NB4 (cell line): ENCODE results near the gene KRT28.
"Not testable (repeated sequence)": the region's sequence is repeated elsewhere in the genome, so short reads cannot be mapped to it uniquely, and the experiment has no call there.

ENCODE experiments used
- DNase-seq: peaks from one replicate; pipeline ENCODE4 v3.0.0; 2010; ENCODE audit warnings: low read depth
- H3K4me3 ChIP-seq: one replicate; pipeline ENCODE4 v1.5.1; 2011; ENCODE audit warnings: mild to moderate bottlenecking, low read depth, low read length, moderate library complexity
- MYC ChIP-seq: IDR thresholded peaks from 2 replicates; pipeline ENCODE4 v1.6.1; 2011; ENCODE audit warnings: low read depth, low read length
- POLR2A ChIP-seq: IDR thresholded peaks from 2 replicates; pipeline ENCODE4 v1.6.1; 2011; ENCODE audit warnings: mild to moderate bottlenecking; ENCODE audit not compliant: insufficient read length; ENCODE audit errors: extremely low read depth
- TF ChIP-seq, protein P1 (sequence below): IDR thresholded peaks from 2 replicates; pipeline ENCODE4 v1.6.1; 2011; ENCODE audit warnings: low read depth, low read length
- TF ChIP-seq, protein P2 (sequence below): IDR thresholded peaks from one replicate; pipeline ENCODE4 v1.5.1; 2012; ENCODE audit warnings: low read depth, low read length

Gene KRT28

DNA sequence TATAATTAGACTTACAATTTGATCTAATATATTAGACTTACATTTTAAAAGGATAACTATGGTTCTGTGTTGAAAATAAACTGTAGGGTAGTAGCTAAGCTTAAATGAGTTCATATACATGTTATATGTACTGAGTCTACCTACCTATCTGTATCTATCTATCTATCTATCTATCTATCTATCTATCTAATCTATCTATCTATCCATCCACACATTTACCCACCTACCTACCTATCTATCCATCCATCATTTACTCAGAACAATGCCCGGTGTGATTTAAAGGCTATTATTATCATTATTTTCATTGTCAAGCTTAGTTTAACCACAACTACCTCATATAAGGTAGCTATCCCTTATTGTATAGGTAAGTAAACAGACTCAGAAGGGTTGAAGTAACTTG is 15.6 kb upstream of the KRT28 start:
- no peak for TF ChIP-seq MYC

DNA sequence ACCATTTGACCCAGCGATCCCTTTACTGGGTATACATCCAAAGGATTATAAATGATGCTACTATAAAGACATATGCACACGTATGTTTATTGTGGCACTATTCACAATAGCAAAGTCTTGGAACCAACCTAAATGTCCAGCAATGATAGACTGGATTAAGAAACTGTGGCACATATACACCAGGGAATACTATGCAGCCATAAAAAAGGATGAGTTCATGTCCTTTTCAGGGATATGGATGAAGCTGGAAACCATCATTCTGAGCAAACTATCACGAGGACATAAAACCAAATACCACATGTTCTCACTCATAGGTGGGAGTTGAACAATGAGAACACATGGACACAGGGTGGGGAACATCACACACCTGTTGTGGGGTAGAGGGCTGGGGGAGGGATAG is 14.9 kb upstream of the KRT28 start:
- not testable (repeated sequence) for DNase-seq, H3K4me3 ChIP-seq

More for the DNA sequence above, 15.6 kb upstream of the KRT28 start:
- H3K4me3 ChIP-seq: no peak overlapping the region
- no peak for DNase-seq

DNA sequence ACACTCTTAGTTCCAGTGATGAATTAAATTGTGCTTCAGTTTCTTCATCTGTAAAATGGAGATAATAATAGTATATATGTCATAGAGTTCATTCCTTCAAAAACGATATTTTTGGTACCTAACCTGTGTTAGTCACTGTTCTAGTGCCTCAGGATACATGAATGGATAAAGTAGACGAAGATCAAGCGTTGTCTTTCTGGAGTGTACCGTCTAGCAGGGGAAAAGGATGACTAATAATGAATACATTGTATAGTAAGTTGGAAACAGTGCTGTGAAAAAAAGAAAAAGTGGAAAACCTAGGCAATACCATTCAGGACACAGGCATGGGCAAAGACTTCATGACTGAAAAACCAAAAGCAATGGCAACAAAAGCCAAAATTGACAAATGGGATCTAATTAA is 14.0 kb upstream of the KRT28 start:
- no peak for DNase-seq
- H3K4me3 ChIP-seq: no peak overlapping the region
- TF ChIP-seq POLR2A (no peak), MYC (no peak)
- TF ChIP-seq, protein P1, sequence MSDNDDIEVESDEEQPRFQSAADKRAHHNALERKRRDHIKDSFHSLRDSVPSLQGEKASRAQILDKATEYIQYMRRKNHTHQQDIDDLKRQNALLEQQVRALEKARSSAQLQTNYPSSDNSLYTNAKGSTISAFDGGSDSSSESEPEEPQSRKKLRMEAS: no peak
- TF ChIP-seq, protein P2, sequence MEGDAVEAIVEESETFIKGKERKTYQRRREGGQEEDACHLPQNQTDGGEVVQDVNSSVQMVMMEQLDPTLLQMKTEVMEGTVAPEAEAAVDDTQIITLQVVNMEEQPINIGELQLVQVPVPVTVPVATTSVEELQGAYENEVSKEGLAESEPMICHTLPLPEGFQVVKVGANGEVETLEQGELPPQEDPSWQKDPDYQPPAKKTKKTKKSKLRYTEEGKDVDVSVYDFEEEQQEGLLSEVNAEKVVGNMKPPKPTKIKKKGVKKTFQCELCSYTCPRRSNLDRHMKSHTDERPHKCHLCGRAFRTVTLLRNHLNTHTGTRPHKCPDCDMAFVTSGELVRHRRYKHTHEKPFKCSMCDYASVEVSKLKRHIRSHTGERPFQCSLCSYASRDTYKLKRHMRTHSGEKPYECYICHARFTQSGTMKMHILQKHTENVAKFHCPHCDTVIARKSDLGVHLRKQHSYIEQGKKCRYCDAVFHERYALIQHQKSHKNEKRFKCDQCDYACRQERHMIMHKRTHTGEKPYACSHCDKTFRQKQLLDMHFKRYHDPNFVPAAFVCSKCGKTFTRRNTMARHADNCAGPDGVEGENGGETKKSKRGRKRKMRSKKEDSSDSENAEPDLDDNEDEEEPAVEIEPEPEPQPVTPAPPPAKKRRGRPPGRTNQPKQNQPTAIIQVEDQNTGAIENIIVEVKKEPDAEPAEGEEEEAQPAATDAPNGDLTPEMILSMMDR: no peak

DNA sequence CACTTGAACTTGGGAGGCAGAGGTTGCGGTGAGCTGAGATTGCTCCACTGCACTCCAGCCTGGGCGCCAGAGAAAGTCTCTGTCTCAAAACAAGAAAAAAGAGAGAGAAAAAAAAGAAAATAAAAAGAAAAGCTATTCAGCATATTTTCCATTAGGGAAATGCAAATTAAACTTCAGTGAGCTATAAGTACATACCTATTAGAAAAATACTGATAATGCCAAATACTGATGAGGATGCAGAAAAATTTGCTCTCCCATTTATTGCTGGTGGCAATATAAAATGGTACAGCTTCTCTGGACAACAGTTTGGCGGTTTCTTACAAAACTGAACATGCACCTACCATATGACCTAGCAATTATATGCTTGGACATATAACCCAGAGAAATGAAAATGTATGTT is 12.9 kb upstream of the KRT28 start:
- H3K4me3 ChIP-seq: no peak overlapping the region
- TF ChIP-seq POLR2A: no peak
- TF ChIP-seq, protein P2: no peak
- no peak for TF ChIP-seq MYC
- TF ChIP-seq, protein P1: no peak
- no peak for DNase-seq

DNA sequence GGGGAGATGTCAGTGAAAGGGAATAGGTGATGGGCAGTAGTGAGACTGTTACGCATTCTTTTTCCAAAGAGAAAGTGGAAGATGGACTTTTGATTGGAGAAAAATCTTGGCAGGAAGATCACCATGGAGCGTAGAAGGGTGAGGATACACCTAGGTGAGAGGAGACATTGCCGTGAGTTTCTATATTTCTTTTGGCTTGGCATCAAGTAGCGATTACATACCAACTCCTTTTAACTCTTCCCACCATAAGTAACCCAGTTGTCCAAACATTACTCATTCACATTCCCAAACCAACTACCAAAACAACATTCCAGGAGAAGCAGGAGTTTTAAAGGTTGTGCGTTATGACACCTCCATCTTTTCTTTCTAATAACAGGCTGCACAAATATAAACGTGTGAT is 10.7 kb upstream of the KRT28 start:
- no peak for DNase-seq

DNA sequence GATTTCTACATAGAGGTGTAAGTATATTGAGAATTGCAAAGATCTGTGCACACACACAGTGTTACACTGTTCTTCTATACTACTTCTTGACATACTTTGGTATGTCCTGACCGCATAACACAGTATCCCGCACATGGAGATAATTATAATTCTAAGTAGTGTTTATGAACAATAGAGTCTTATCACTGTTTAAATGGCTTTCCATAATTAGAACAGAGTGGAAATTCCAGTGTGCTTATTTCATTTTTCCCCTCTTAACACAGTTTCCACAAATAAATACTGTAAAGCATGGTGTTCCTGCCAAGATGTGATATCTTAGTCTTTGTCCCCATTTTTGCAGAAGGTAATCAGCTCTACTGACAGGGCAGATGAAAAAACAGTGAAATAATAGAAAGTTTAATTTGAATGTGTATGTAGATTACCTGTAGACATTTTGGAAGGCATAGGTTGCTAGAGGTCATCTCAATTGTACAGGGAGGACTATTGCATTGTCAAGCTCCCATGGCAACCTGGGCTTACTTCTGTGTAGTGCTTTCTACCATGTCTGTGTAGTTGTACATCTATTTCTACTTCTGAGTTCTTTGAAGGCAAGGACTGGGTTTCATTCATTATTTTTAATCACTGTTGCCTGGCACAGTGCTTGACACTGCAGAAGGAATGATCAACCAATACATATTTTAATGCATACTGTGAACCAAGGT is 10.1 kb upstream of the KRT28 start:
- DNase-seq: no peak
- TF ChIP-seq, protein P1: no peak
- no peak for TF ChIP-seq POLR2A
- TF ChIP-seq, protein P2: no peak
- TF ChIP-seq MYC: no peak
- no peak overlapping the region for H3K4me3 ChIP-seq

More for the DNA sequence above, 10.7 kb upstream of the KRT28 start:
- no peak overlapping the region for H3K4me3 ChIP-seq
- TF ChIP-seq, protein P2: no peak
- TF ChIP-seq MYC (no peak), POLR2A (no peak)
- TF ChIP-seq, protein P1: no peak

DNA sequence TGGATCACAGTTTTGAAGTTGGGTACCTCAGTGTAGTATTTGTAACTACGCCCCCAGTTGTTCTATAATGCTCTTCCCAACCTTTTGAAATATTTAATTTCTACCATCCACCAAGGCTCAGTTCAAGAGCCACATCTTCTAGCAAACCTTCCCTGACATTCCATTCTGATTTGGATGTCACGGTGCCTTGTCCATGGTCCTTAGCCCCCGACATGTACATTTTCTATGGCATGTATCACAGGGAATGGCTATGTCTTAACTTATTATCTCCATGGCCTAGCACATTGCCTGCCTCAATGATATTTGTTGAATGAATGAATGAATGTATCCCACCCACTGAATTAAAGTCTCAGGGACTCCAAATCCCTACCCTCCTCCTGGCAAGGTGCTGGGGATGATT is 6.4 kb upstream of the KRT28 start:
- TF ChIP-seq, protein P2: no peak
- TF ChIP-seq, protein P1: no peak
- TF ChIP-seq POLR2A (no peak), MYC (no peak)
- H3K4me3 ChIP-seq: no peak overlapping the region
- no peak for DNase-seq
